NCI-H1048 (cell line): ENCODE measurements around the gene KDSR.

Experiments
- DNase-seq: peaks from one replicate; lab custom pipeline; 2025; lab: John Stamatoyannopoulos, UW

Gene KDSR

DNA sequence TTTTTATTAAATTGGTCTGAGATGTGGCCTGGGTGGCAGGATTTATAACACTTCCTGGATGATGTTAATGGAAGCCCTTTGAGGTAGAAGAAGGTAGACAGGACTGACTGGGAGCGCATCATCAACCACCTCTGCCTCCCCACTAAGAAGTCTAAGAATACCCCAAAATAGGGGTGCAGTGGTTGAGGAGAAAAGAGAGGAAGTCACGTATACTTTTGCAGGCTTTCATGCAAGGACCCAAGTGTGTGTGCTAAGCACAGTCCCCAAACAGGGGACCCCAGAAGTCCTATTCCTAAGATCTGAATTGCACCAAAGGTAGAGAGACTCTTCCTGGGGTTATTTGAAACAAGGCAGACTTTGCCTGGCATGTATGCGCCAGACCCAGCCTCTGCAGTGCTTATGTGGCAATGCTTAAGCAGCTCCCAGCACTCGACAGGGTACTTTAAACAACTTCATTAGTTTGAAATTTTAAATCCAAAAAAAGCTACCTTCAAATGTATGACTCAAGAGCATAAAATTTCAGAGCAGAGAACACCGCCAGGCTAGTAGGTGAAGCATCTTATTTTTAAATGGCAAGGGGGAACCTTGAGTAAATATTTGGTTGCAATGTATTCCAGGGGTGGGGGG lies 82.7 kb downstream of the KDSR start:
- DNase-seq: no peak

DNA sequence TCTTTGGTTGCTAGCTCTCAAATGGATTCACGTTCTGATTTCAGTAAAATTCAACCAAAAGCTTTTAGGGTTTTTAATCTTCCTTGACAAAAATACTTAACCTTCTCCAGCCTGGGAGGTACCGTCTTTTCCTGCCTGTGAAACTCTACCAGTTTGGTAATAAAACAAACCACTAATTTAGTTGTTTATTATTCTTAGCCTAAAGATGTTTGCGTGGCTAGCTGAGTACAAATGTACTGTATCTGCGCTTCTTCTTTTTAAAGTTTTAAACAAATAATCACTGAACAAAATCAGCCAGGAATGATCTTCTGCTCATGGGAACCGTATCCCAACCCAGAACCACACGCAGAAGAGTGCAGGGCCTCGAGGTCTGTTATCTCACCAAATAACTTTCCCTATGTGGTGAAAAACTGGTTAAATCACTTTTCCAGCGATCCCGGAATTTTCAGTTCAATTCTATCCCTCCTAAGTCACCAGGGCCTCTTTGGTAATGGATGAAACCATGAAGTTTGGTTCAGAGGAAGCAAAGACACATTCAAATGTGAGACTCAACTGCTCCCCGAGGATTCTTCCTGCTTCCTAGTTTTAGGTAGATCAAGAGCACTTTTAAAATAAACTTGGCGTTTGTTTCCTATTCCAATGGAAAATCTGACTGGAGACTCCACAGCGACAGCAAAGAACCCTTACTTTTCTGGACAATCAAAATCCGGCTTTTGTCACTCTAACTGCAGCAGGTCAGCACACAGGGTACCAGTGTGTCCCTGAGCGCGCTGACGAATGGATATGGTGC lies 83.5 kb downstream of the KDSR start:
- no peak for DNase-seq

DNA sequence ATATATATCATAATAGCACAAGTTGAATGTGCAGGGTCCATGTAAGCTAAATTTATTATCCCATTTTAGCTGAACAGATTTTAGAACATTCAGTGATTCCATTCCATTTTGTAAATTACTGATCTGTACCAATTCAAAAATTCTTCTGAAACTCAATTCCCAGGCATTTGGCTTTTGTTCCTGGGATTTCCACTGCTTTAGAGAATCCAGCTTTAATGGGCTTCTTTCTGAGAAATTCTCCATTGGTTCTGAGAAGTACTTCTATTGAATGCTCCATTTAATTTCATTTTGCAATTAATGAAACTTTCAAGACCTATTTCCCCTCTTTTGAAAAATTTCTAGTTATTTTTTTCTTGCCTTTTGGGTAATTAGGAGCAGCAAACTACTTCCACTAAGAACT lies 84.2 kb downstream of the KDSR start:
- no peak for DNase-seq
